Fibroblast of pulmonary artery (primary cell): ENCODE measurements around the gene IL36G.

Experiments
- DNase-seq: peaks from one replicate; pipeline ENCODE4 v3.0.0-alpha.2; 2010; ENCODE audit warnings: low read depth
- H3K4me3 ChIP-seq: replicated peaks from 2 replicates; pipeline ENCODE4 v1.5.1; 2011; ENCODE audit warnings: low read depth, mild to moderate bottlenecking, control low read depth, low read length, moderate library complexity
- TF ChIP-seq, protein P1 (sequence below): IDR thresholded peaks from 2 replicates; pipeline ENCODE4 v1.5.1; 2011; ENCODE audit warnings: mild to moderate bottlenecking, control low read depth, low read length, inconsistent platforms; ENCODE audit errors: missing control alignments

Gene IL36G

DNA sequence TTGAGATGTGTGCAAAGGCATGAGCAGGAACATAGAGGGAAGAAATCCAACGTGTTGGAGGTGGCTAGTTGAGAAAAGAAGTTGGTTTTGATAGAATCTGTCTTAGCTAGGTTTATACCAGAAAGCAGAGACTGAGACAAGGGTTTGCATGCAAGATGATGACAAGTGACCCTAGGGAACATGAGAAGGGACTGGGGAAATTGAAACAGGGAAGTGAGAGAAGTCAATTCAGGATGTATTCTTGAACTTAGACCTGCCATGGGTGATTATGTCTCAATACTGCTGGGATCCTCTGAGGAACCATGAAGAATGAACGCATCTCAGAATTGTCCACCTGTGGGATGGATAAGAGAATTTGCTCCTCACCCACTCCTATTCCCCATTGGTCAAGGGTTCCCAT is 47.9 kb downstream of the IL36G start:
- no peak for DNase-seq
- TF ChIP-seq, protein P1, sequence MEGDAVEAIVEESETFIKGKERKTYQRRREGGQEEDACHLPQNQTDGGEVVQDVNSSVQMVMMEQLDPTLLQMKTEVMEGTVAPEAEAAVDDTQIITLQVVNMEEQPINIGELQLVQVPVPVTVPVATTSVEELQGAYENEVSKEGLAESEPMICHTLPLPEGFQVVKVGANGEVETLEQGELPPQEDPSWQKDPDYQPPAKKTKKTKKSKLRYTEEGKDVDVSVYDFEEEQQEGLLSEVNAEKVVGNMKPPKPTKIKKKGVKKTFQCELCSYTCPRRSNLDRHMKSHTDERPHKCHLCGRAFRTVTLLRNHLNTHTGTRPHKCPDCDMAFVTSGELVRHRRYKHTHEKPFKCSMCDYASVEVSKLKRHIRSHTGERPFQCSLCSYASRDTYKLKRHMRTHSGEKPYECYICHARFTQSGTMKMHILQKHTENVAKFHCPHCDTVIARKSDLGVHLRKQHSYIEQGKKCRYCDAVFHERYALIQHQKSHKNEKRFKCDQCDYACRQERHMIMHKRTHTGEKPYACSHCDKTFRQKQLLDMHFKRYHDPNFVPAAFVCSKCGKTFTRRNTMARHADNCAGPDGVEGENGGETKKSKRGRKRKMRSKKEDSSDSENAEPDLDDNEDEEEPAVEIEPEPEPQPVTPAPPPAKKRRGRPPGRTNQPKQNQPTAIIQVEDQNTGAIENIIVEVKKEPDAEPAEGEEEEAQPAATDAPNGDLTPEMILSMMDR, result no peak
- H3K4me3 ChIP-seq, result no peak overlapping the region

DNA sequence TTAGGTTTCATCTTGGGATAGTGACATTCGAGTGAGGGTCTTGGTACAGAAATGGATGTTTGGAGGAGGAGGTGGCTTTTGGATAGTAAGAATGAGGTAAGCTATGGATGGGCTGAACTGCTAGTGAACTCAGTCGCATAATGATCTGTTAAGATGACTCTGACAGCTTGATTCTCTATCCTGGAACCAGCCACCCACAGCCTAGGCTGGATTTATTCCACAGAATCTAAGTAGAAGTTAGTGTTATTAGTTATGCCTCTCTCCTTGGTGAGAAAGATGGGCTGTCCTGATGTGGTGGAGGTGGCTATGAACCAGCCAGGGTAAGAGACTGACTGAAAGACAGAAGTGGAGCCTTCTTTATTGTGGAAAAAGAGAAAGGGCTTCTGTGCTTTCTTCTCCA is 49.9 kb downstream of the IL36G start:
- DNase-seq, result no peak
- TF ChIP-seq, protein P1, result no peak
- no peak overlapping the region for H3K4me3 ChIP-seq

DNA sequence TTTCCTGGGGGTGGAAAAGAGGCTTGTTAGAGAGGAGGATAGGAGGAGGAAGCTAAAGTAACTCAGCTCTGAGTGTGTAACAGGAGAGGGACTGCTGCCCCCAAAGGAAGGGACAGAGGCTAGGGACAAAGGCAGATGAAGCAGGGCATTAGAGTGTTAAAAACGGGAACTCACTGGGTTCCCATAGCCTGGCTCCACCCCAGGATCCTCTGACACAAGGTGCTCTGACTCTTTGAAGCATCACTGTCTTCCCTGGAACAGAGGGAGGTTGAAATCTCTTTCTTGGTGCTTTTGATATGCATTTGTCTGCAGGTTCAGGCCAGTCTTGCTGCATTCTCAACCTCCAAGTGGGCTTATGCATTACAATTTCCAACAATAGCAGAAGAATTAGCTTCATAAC is 50.3 kb downstream of the IL36G start:
- TF ChIP-seq, protein P1, result no peak
- no peak for DNase-seq
- H3K4me3 ChIP-seq, result no peak overlapping the region

DNA sequence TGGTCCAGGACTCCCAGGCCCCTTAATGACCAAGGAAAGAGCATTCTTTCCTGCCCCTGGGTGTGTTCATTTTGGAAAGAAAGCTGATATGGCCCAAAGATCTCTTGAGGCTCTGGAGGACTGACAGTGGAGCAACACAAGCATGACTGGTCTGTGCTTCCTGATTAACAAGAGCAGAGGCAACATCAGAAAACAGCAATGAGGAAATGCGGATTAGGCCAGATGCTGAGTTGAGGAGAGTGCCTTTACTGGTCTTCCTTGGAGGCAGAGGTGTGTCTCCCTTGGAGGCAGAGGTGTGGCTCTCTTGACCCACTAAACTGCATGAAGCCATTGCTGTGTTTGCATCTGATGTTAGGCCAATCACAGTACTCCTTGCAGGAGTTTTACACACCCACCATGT is 54.9 kb downstream of the IL36G start:
- no peak overlapping the region for H3K4me3 ChIP-seq
- TF ChIP-seq, protein P1, result no peak
- DNase-seq, result no peak

DNA sequence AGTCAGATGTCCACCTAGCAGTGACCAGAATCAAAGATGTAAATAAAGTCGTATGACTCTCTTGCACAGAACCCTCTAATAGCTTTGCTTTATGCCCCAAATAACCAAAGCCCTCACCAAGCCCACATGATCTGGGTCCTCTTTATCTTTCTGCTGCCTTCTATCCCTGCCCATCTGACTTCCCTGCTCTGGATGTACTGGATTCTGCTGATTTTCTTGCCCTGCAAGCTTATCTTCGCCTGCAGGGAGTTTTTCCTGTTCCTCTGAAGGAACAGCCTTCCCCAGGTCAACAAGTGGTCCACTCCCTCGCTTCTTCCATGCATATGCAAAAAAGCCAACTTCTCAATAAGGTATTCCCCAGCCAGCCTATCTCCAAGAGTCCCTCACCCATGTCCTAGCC is 56.2 kb downstream of the IL36G start:
- DNase-seq, result no peak
- H3K4me3 ChIP-seq, result no peak overlapping the region
- TF ChIP-seq, protein P1, result no peak
